COR-L47 (cell line): ENCODE results near the gene RBBP5.
A peak's percentile ranks its signal among the peaks of the same experiment; 100 is the strongest.

Experiments used
- DNase-seq: peaks from one replicate; lab custom pipeline; 2025; lab: John Stamatoyannopoulos, UW

Gene RBBP5

GRCh38 chr1:205056956-205057568, 64.7 kb downstream of the RBBP5 start:
- no peak for DNase-seq

- DNase-seq, result no peak
These were observed 65.6 kb downstream of the RBBP5 start for GRCh38 chr1:205056188-205056611.

- no peak for DNase-seq
These were observed 67.8 kb downstream of the RBBP5 start for GRCh38 chr1:205054013-205054412.

- DNase-seq, result no peak
These were observed 68.5 kb downstream of the RBBP5 start for GRCh38 chr1:205053296-205053695.

GRCh38 chr1:205052690-205053089, 69.1 kb downstream of the RBBP5 start:
- DNase-seq, result no peak

GRCh38 chr1:205049479-205049878, 72.3 kb downstream of the RBBP5 start:
- DNase-seq, result no peak

- DNase-seq, result no peak
These were observed 73.4 kb downstream of the RBBP5 start for GRCh38 chr1:205048382-205048781.

- DNase-seq, result no peak
These were observed 74.0 kb downstream of the RBBP5 start for GRCh38 chr1:205047764-205048231.

- DNase-seq, result no peak
These were observed 74.9 kb downstream of the RBBP5 start for GRCh38 chr1:205046870-205047269.

- DNase-seq, result no peak
These were observed 76.6 kb downstream of the RBBP5 start for GRCh38 chr1:205045146-205045545.

GRCh38 chr1:205044741-205045140, 77.0 kb downstream of the RBBP5 start:
- DNase-seq, result no peak

GRCh38 chr1:205043866-205044265, 77.9 kb downstream of the RBBP5 start:
- no peak for DNase-seq

- peak; percentile 70 for DNase-seq
These were observed 78.6 kb downstream of the RBBP5 start, which contains the start of gene CNTN2 for GRCh38 chr1:205042911-205043806. Gene CNTN2 (plus strand): TSS chr1:205043212. CDS start chr1:205053186, 9,974 bp downstream.

- no peak for DNase-seq
These were observed 79.5 kb downstream of the RBBP5 start for GRCh38 chr1:205041998-205042910.

GRCh38 chr1:205041001-205041715, 80.6 kb downstream of the RBBP5 start:
- DNase-seq, result no peak

- no peak for DNase-seq
These were observed 83.5 kb downstream of the RBBP5 start for GRCh38 chr1:205038132-205038786.

GRCh38 chr1:205037539-205037938, 84.2 kb downstream of the RBBP5 start:
- no peak for DNase-seq
